Tibial artery (tissue), 4 donors: ENCODE data around the gene ZNF597.

Experiments
- DNase-seq, 2 donors: peaks; one replicate each; pipeline ENCODE4 v3.0.0-alpha.2; 2019
- H3K27ac ChIP-seq, 2 donors: fragments of 200-600 bp; sonication (generic) in 1 of 2; 1 replicate in 1 of 2; 2 replicates in 1 of 2; pipeline ENCODE4 v1.5.1; 2018 to 2019; ENCODE audit warnings: mild to moderate bottlenecking in 1 of 2
- H3K27me3 ChIP-seq, 2 donors: fragments of 200-600 bp; sonication (generic) in 1 of 2; one replicate each; pipeline versions ENCODE4 v1.5.1 to v1.6.0; 2016 to 2019
- H3K36me3 ChIP-seq, 3 donors: fragments of 200-600 bp; sonication (generic) in 2 of 3; one replicate each; pipeline ENCODE4 v1.5.1; 2016 to 2019; ENCODE audit warnings: mild to moderate bottlenecking in 2 of 3
- H3K4me1 ChIP-seq, 4 donors: fragments of 200-600 bp; sonication (generic) in 2 of 4; 1 replicate in 3 of 4; 2 replicates in 1 of 4; pipeline ENCODE4 v1.5.1; 2016 to 2019
- H3K4me3 ChIP-seq, 2 donors: fragments of 200-600 bp; sonication (generic) in 1 of 2; 1 replicate in 1 of 2; 2 replicates in 1 of 2; pipeline ENCODE4 v1.5.1; 2018 to 2019; ENCODE audit warnings: mild to moderate bottlenecking in 2 of 2
- H3K9me3 ChIP-seq, 3 donors: fragments of 200-600 bp; sonication (generic) in 1 of 3; one replicate each; pipeline ENCODE4 v1.5.1; 2016 to 2019
- CTCF ChIP-seq, 2 experiments: fragments of 200-600 bp in 1 of 2; fragments of 450-650 bp in 1 of 2; IDR thresholded peaks; one replicate each; pipeline ENCODE4 v1.5.1; 2017 to 2019; ENCODE audit warnings: antibody characterized with exemption in 2 of 2, mild to moderate bottlenecking in 1 of 2, moderate library complexity in 1 of 2
- intact Hi-C: fragments of 100-400 bp; cut with DNase I; formaldehyde crosslinking; loops from one replicate; pipeline ENCODE4 v1.15.0; 2023; ENCODE audit warnings: low total_unique reads

Gene ZNF597

DNA sequence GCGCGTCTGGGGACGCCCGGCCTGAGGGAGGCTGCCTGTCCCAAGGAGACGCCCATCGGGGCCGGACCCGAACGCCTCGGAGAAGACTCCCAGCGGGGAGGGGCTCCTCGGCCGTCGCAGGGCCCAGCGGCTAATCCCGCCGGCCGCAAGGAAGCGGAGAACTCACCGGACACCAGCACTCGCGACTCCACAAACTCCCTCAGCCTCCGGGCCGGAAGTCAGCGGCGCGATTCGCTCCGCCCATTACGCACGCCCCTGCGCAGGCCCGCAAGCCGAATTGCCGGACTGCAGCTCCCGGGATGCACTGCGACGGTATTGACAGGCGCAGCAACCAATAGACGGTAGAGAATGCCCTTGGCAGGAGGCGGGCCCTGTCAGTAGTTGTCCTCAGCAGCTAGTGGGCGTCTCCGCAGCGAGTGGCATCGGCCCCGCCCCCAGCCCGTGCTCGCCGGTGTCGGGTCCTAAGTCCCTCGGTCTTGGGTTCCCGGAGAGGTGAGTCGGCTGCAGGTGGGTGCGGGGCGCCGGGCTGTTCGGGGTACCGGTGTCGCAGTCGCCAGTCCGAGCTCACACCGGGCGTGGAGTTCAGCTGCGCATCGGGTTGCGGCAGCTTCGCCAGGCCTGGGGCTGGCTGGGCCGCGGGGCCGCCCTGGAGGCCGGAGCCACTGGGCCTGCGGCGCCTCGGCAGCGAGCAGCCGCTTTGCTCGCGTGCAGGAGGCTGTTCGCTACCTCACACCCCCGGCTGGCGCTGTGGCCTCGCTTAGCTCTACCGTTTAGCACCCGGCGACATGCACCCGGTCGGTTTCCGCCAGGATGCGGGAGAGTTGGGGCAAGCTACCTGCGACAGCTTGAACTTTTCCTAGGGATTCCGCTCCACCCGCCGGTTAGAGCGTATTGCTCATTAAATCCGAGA, 42.3 kb downstream of the ZNF597 start, which contains the start of the genes ZNF174 and ZSCAN32:
ZNF174 (plus strand) TSS at position 437 of the 910 bp plus-strand sequence. CDS start 790 bp downstream, outside the sequence.
ZSCAN32 (minus strand) TSS at position 226 of the 910 bp plus-strand sequence. CDS start 3,447 bp downstream, outside the sequence.
- H3K36me3 ChIP-seq = peaks cover 52 to 56% (median 53%) of the 10 kb centered on the region in 3 donors
- peak within 1 kb of the TSS; percentile 90 to 92 for H3K27ac ChIP-seq
- no peak for TF ChIP-seq CTCF (IDR thresholded peaks at IDR 0.05)
- H3K4me1 ChIP-seq = peaks cover 0 to 35% (median 24%) of the 10 kb centered on the region in 4 donors
- intact Hi-C loops = loop anchor here (1.0 kb wide), 1 partner anchor 57 kb away; no protein-coding TSS in a partner anchor
- no peaks in the 10 kb centered on the region for H3K27me3 ChIP-seq
- H3K9me3 ChIP-seq = peaks cover 0 to 35% (median 25%) of the 10 kb centered on the region in 3 donors
- H3K4me3 ChIP-seq = peak within 1 kb of the TSS; percentile 90 to 96
- peak; percentile 99 to 100 for DNase-seq

GRCh38 chr16:3400446-3400778, 42.9 kb downstream of the ZNF597 start:
- no peak for DNase-seq
- H3K4me1 ChIP-seq = peaks cover 0 to 35% (median 24%) of the 10 kb centered on the region in 4 donors
- H3K36me3 ChIP-seq = peaks cover 52 to 56% (median 53%) of the 10 kb centered on the region in 3 donors
- H3K9me3 ChIP-seq = peaks cover 0 to 35% (median 28%) of the 10 kb centered on the region in 3 donors
- intact Hi-C loops = no loop called here
- H3K27ac ChIP-seq = peak overlapping the region; percentile 90 to 92
- H3K4me3 ChIP-seq = peak overlapping the region; percentile 90 to 96
- no peaks in the 10 kb centered on the region for H3K27me3 ChIP-seq
- no peak for TF ChIP-seq CTCF (IDR thresholded peaks at IDR 0.05)

DNA sequence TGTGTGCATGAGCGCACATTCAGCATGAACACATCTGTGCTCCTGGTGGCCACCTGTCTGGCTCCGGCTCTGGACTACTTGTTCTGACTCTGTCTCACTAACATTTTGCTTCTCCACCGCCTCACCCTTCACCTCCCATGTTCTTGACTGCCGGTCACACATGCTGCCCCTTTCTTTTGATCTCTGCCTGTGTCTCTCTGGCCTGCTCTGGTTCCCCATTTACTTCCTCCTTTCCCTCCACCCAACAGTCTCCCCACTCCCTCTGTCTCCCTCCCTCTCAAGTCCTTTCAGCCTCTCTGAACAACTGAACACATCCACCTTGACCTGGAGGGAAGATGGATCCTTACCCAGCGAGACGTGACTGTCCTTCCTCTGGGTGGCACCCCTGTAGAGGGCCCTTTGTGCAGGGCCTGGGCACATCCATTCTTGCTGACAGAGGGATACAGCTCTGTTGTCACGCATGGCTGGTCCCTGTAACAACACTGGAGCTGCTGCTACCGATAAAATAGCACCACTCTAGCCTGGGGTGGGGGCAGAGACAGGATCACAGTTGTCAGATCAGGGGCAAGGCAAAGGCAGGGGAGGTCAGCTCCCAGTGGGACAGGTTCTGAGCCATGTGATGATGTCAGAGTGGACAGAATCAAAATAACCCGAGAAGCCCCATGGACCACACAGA, 53.5 kb downstream of the ZNF597 start:
- no peak overlapping the region for H3K27ac ChIP-seq
- no peak overlapping the region for H3K4me3 ChIP-seq
- TF ChIP-seq CTCF (IDR thresholded peaks at IDR 0.05) = no peak
- peaks cover 87 to 93% (median 89%) of the 10 kb centered on the region in 3 donors for H3K36me3 ChIP-seq
- no peaks in the 10 kb centered on the region for H3K27me3 ChIP-seq
- intact Hi-C loops = loop anchor here (10.0 kb wide), 1 partner anchor 85 kb away; the partner anchor contains the start of genes TIGD7 and ZNF75A
- H3K4me1 ChIP-seq = no peaks in the 10 kb centered on the region
- no peak for DNase-seq
- peaks cover 8 to 83% (median 66%) of the 10 kb centered on the region in 3 donors for H3K9me3 ChIP-seq

DNA sequence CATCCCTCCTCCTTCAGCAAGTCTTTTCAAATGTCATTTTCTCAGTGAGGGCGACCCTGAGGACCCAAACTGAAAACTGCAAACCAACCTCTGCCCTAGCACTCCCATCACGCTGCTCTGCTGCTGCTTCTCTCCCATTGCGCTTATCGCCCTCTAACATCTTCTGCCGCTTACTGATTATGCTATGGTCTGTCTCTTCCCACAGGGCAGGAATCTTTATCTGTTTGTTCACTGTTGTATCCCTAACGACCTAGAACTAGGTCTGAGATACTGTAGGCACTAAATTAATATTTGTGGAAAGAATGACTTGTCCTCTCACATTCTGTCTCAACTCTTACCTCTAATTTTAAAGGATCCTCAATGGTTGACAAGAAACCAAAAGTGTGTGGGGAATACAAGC, 55.0 kb downstream of the ZNF597 start:
- H3K36me3 ChIP-seq = peaks cover 87 to 93% (median 89%) of the 10 kb centered on the region in 3 donors
- intact Hi-C loops = no loop called here

More for the DNA sequence above, 55.0 kb downstream of the ZNF597 start:
- no peak overlapping the region for H3K4me3 ChIP-seq
- no peak overlapping the region for H3K27ac ChIP-seq
- no peak for TF ChIP-seq CTCF (IDR thresholded peaks at IDR 0.05)
- no peaks in the 10 kb centered on the region for H3K4me1 ChIP-seq
- peaks cover 19 to 81% (median 68%) of the 10 kb centered on the region in 3 donors for H3K9me3 ChIP-seq
- no peak for DNase-seq
- H3K27me3 ChIP-seq = no peaks in the 10 kb centered on the region
